Measurements from ENCODE around the gene CPT1B.

DNA sequence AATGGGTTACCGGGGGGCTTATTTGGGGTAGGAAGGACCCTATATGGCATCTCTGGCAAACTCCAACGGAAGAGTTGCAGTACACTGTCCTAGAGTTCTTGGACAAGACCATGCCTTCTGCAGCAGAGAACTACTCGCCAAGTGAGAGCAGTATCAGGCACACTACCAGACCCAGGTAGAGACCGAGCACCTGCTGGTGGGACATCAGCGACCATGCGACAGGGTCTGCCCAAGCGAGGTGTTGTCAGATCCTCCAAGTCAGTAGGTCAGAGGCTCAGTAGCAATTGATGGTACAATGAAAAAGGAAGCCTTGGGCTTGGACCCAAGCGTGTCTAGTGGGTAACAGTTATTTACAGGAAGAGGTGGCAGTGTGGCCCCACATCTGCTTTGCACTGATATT is 7.6 kb upstream of the CPT1B start:
- TF ChIP-seq EZH2 (IDR thresholded peaks at IDR 0.05; ENCODE audit: borderline replicate concordance, insufficient read depth, low read depth, low read length, poor library complexity, severe bottlenecking), result no peak
- TF ChIP-seq, protein P1, sequence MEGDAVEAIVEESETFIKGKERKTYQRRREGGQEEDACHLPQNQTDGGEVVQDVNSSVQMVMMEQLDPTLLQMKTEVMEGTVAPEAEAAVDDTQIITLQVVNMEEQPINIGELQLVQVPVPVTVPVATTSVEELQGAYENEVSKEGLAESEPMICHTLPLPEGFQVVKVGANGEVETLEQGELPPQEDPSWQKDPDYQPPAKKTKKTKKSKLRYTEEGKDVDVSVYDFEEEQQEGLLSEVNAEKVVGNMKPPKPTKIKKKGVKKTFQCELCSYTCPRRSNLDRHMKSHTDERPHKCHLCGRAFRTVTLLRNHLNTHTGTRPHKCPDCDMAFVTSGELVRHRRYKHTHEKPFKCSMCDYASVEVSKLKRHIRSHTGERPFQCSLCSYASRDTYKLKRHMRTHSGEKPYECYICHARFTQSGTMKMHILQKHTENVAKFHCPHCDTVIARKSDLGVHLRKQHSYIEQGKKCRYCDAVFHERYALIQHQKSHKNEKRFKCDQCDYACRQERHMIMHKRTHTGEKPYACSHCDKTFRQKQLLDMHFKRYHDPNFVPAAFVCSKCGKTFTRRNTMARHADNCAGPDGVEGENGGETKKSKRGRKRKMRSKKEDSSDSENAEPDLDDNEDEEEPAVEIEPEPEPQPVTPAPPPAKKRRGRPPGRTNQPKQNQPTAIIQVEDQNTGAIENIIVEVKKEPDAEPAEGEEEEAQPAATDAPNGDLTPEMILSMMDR (IDR thresholded peaks at IDR 0.05), result no peak
